K562 (cell line): ENCODE data around the gene MAP3K20. TPM values are rescaled to one million over a fixed set of nuclear protein-coding genes. Genes with fewer than 3 reads are reported as not detected.

Experiments used
- ATAC-seq: fragments of 200-7000 bp; cut with Tn5 transposase; 3 replicates; pipeline ENCODE4 v1.9.1; 2020; ENCODE audit warnings: moderate library complexity
- BruUV-seq: library from RNA; stranded (reverse); fragments of 400-500 nt; replicated peaks from 2 replicates; lab custom pipeline; 2021; lab: Mats Ljungman, UMichigan
- CTCF ChIA-PET: fragments of 300-600 bp; formaldehyde crosslinking; extraction: SDS; loops from one replicate; lab custom pipeline; 2021; ENCODE audit warnings: low intra/inter-chr PET ratio; lab: Yijun Ruan, JAX
- POLR2A ChIA-PET: fragments of 300-600, 350-650 bp; sonication (Branson Sonifier 250); formaldehyde crosslinking; extraction: SDS; loops from one replicate; lab custom pipeline; 2021; ENCODE audit warnings: antibody characterized with exemption, inconsistent platforms; lab: Yijun Ruan, JAX
- DNase-seq, 4 experiments: peaks; one replicate each; pipeline versions ENCODE4 v3.0.0 to v3.0.0-alpha.2; 2011 to 2018; ENCODE audit warnings: low spot score in 3 of 4, mixed read lengths in 3 of 4; ENCODE audit errors: extremely low read depth in 1 of 4
- FAIRE-seq: peaks from 2 replicates; lab custom pipeline; 2011; peaks lifted over from hg19 to GRCh38; lab: Jason Lieb, UNC
- H2AFZ ChIP-seq: 2 replicates; pipeline ENCODE4 v1.6.0; 2011; ENCODE audit warnings: low read depth, low read length, control low read depth, inconsistent platforms
- H3K27ac ChIP-seq: fragments of 200-600 bp; 3 replicates; pipeline ENCODE4 v1.8.0; 2011; ENCODE audit warnings: low read depth, mild to moderate bottlenecking, control low read depth, inconsistent platforms, low read length, moderate library complexity, mixed read lengths; ENCODE audit errors: extremely low read depth
- H3K27me3 ChIP-seq, 2 experiments: fragments of 300-600 bp in 1 of 2; 2 replicates in 1 of 2; 3 replicates in 1 of 2; pipeline versions ENCODE4 v1.6.0 to v1.8.0; 2011; ENCODE audit warnings: inconsistent platforms in 2 of 2, low read length in 2 of 2, mild to moderate bottlenecking in 1 of 2, mixed read lengths in 1 of 2, moderate library complexity in 1 of 2; ENCODE audit not compliant: control insufficient read depth in 2 of 2, insufficient read depth in 2 of 2
- H3K36me3 ChIP-seq: fragments of 300-600 bp; 3 replicates; pipeline ENCODE4 v1.8.0; 2011; ENCODE audit warnings: mild to moderate bottlenecking, low read length, inconsistent platforms; ENCODE audit not compliant: control insufficient read depth, insufficient read depth
- H3K4me1 ChIP-seq, 2 experiments: fragments of 200-600 bp in 1 of 2; replicated peaks in 1 of 2; 2 replicates in 1 of 2; 3 replicates in 1 of 2; pipeline versions ENCODE4 v1.5.1 to v1.8.0; 2011; ENCODE audit warnings: inconsistent platforms in 2 of 2, low read length in 2 of 2, mild to moderate bottlenecking in 1 of 2, mixed read lengths in 1 of 2, moderate library complexity in 1 of 2; ENCODE audit not compliant: control insufficient read depth in 2 of 2, insufficient read depth in 2 of 2
- H3K4me2 ChIP-seq: 2 replicates; pipeline ENCODE4 v1.6.1; 2011; ENCODE audit warnings: low read length, control low read depth, inconsistent platforms, mixed read lengths; ENCODE audit not compliant: insufficient read depth
- H3K4me3 ChIP-seq: fragments of 200-600 bp; sonication (generic), shearing (Covaris generic); 2 replicates; pipeline ENCODE4 v1.5.1; 2016; ENCODE audit warnings: control low read depth, inconsistent platforms
- H3K79me2 ChIP-seq: fragments of 200-600 bp; 3 replicates; pipeline ENCODE4 v1.8.0; 2011; ENCODE audit warnings: low read length, inconsistent platforms; ENCODE audit not compliant: control insufficient read depth, insufficient read depth
- H3K9ac ChIP-seq, 2 experiments: 2 replicates each; pipeline versions ENCODE4 v1.6.0 to v1.6.1; 2011; ENCODE audit warnings: low read depth in 2 of 2, low read length in 2 of 2, control low read depth in 1 of 2, inconsistent platforms in 1 of 2, mild to moderate bottlenecking in 1 of 2, mixed read lengths in 1 of 2; ENCODE audit not compliant: insufficient read depth in 1 of 2
- H3K9me1 ChIP-seq: one replicate; pipeline ENCODE4 v1.6.0; 2011; ENCODE audit warnings: inconsistent platforms, mild to moderate bottlenecking, low read length, moderate library complexity; ENCODE audit not compliant: control insufficient read depth, insufficient read depth
- H3K9me3 ChIP-seq: replicated peaks from 2 replicates; pipeline ENCODE4 v1.5.1; 2011; ENCODE audit warnings: low read depth, low read length, inconsistent platforms; ENCODE audit not compliant: control insufficient read depth, insufficient read depth
- H4K20me1 ChIP-seq: replicated peaks from 2 replicates; pipeline ENCODE4 v1.6.1; 2011; ENCODE audit warnings: low read length, inconsistent platforms, mixed read lengths; ENCODE audit not compliant: control insufficient read depth, insufficient read depth
- CEBPB ChIP-seq: fragments of 450-650 bp; IDR thresholded peaks from 2 replicates; pipeline ENCODE4 v1.6.1; 2016; ENCODE audit warnings: missing genetic modification characterization, missing compliant biosample characterization
- FOSL1 ChIP-seq: fragments of 200-800 bp; sonication (Bioruptor generic); conservative IDR thresholded peaks from 2 replicates; pipeline ENCODE4 v1.6.1; 2016; ENCODE audit warnings: missing genetic modification characterization, missing compliant biosample characterization
- HNRNPLL ChIP-seq: fragments of 200-400 bp; formaldehyde crosslinking; IDR thresholded peaks from 2 replicates; pipeline ENCODE4 v1.6.1; 2017; ENCODE audit warnings: low read length, low read depth, mild to moderate bottlenecking; ENCODE audit not compliant: poor library complexity, severe bottlenecking
- LARP7 ChIP-seq: fragments of 450-650 bp; IDR thresholded peaks from 2 replicates; pipeline ENCODE4 v1.6.1; 2016
- MEIS2 ChIP-seq: fragments of 450-650 bp; IDR thresholded peaks from 2 replicates; pipeline ENCODE4 v1.6.1; 2014; ENCODE audit warnings: mild to moderate bottlenecking; ENCODE audit not compliant: partially characterized antibody
- MYC ChIP-seq, 2 experiments: fragments of 250-450 bp in 1 of 2; sonication (Bioruptor Pico) in 1 of 2; IDR thresholded peaks; 2 replicates each; pipeline versions ENCODE4 v1.5.1 to v1.6.1; 2012 to 2021; ENCODE audit warnings: low read depth in 2 of 2, borderline replicate concordance in 1 of 2, improper control_type of control experiment in 1 of 2, low read length in 1 of 2, mild to moderate bottlenecking in 1 of 2, moderate library complexity in 1 of 2
- NFIC ChIP-seq: fragments of 450-650 bp; IDR thresholded peaks from 2 replicates; pipeline ENCODE4 v1.6.1; 2017; ENCODE audit warnings: mild to moderate bottlenecking, inconsistent platforms
- POLR2H ChIP-seq: IDR thresholded peaks from 2 replicates; pipeline ENCODE4 v1.6.1; 2016; ENCODE audit warnings: missing genetic modification characterization, low read depth, mild to moderate bottlenecking, control low read depth, missing compliant biosample characterization, moderate library complexity
- PTRF ChIP-seq: fragments of 450-650 bp; IDR thresholded peaks from 2 replicates; pipeline ENCODE4 v1.6.1; 2016; ENCODE audit warnings: mild to moderate bottlenecking, missing genetic modification characterization, missing compliant biosample characterization
- RCOR1 ChIP-seq, 2 experiments: IDR thresholded peaks; 2 replicates each; pipeline ENCODE4 v1.6.1; 2012; ENCODE audit warnings: low read depth in 2 of 2, low read length in 2 of 2, borderline replicate concordance in 1 of 2, improper control_type of control experiment in 1 of 2
- SMARCC2 ChIP-seq: fragments of 450-650 bp; IDR thresholded peaks from 2 replicates; pipeline ENCODE4 v1.6.1; 2017; ENCODE audit warnings: antibody characterized with exemption, moderate library complexity, mild to moderate bottlenecking, low read depth
- SOX6 ChIP-seq: fragments of 450-650 bp; IDR thresholded peaks from 2 replicates; pipeline ENCODE4 v1.6.1; 2014; ENCODE audit warnings: mild to moderate bottlenecking
- SREBF1 ChIP-seq: fragments of 150-350 bp; IDR thresholded peaks from 2 replicates; pipeline ENCODE4 v1.6.1; 2014; ENCODE audit warnings: antibody characterized with exemption, low read depth, low read length, borderline replicate concordance
- TEAD4 ChIP-seq, 2 experiments: sonication (generic) in 1 of 2; formaldehyde crosslinking in 1 of 2; IDR thresholded peaks; 2 replicates each; pipeline versions ENCODE4 v1.6.1 to v1.8.0; 2012 to 2022; ENCODE audit warnings: borderline replicate concordance in 1 of 2, inconsistent platforms in 1 of 2, low read length in 1 of 2, mild to moderate bottlenecking in 1 of 2, missing genetic modification reagents in 1 of 2
- VEZF1 ChIP-seq: fragments of 200-800 bp; sonication (Bioruptor generic); IDR thresholded peaks from 2 replicates; pipeline ENCODE4 v1.6.1; 2017; ENCODE audit warnings: missing genetic modification characterization, missing compliant biosample characterization
- ZBTB33 ChIP-seq: sonication (generic); formaldehyde crosslinking; IDR thresholded peaks from 2 replicates; pipeline ENCODE4 v1.8.1; 2023; ENCODE audit warnings: mild to moderate bottlenecking, missing genetic modification reagents
- ZNF134 ChIP-seq: fragments of 250-450 bp; sonication (Bioruptor Pico); conservative IDR thresholded peaks from 2 replicates; pipeline ENCODE4 v1.4.0; 2020
- ZNF589 ChIP-seq: fragments of 200-800 bp; sonication (Bioruptor generic); IDR thresholded peaks from 2 replicates; pipeline ENCODE4 v1.6.1; 2016; ENCODE audit warnings: low read depth, missing genetic modification characterization, missing compliant biosample characterization
- WGBS: fragments of 100-300 bp; shearing (Covaris generic); methylation state at CpG from one replicate; pipeline ENCODE4 v1.1.6; 2016; ENCODE audit warnings: low coverage, mixed read lengths; ENCODE audit not compliant: insufficient coverage; ENCODE audit errors: missing lambda C conversion rate; 5-methylcytosine and 5-hydroxymethylcytosine counted together
- in situ Hi-C: fragments of 300-500 bp; cut with MboI; formaldehyde crosslinking; loops from 4 replicates; pipeline ENCODE4 v1.15.0; 2018; ENCODE audit warnings: inconsistent platforms, mixed read lengths
- intact Hi-C: fragments of 100-400 bp; cut with micrococcal nuclease; formaldehyde crosslinking; loops from 2 replicates; pipeline ENCODE4 v1.14.2; 2022
- polyA plus RNA-seq, 8 experiments: library from polyadenylated mRNA; depleted of rRNA in 4 of 8; stranded (reverse) in 5 of 8; unstranded in 3 of 8; fragments of >200 nt; fragmentation: Nextera tagmentation in 2 of 8; fragmentation: Illumina TruSeq in 1 of 8; extraction: Ambion mirVana in 2 of 8; extraction: Trizol in 1 of 8; gene quantifications; 2 replicates each; pipeline versions ENCODE4 v1.2.1 to v1.2.3, GENCODE V29; 2011 to 2014; ENCODE audit warnings: inconsistent platforms in 1 of 8, missing spikeins in 1 of 8
- total RNA-seq, 7 experiments: library from RNA; depleted of rRNA in 6 of 7; stranded (reverse); fragments of >200 nt in 6 of 7; fragmentation: Illumina TruSeq in 2 of 7; extraction: Trizol in 2 of 7; gene quantifications; 2 replicates each; pipeline versions ENCODE4 v1.2.1 to v1.2.3, GENCODE V29; 2011 to 2021; ENCODE audit warnings: low replicate concordance in 1 of 7

Gene MAP3K20
- total and polyA plus RNA-seq, 9 of the 15 experiments (the other 6 are each of a cell fraction or from before 2014, with no cell fraction given), result 9.8 to 34.2 (median 27.3) TPM

- Histone ChIP-seq H3K4me2 (no peak overlapping the region), H3K9me3 (no peaks in the 10 kb centered on the region), H3K27ac (no peak overlapping the region), H3K27me3 (peaks cover 9 to 20% of the 10 kb centered on the region in 2 experiments; a peak in 4 of 5 replicates), H3K4me3 (no peak overlapping the region), H3K9me1 (no peaks in the 10 kb centered on the region), H3K79me2 (no peaks in the 10 kb centered on the region), H2AFZ (no peak overlapping the region), H4K20me1 (no peaks in the 10 kb centered on the region), H3K4me1 (no peaks in the 10 kb centered on the region; a peak in 2 of 5 replicates), H3K9ac (no peak overlapping the region), H3K36me3 (no peaks in the 10 kb centered on the region)
- WGBS, result 0% methylated on average over 4 of the region's 4 CpGs
- no TSS peak for BruUV-seq
- no peak for FAIRE-seq
- DNase-seq, result peak in 3 of 4 experiments; percentile 22 to 37 (median 29)
- in situ Hi-C loops (no loop called here), intact Hi-C loops (no loop called here)
- CTCF ChIA-PET, result no interaction called here
- ATAC-seq, result peak; percentile 72
- POLR2A ChIA-PET, result interaction anchor here (0.9 to 1.4 kb wide), 3 partner anchors 9 to 24 kb away, joined by 3 to 5 read pairs (median 3); no protein-coding TSS in a partner anchor
- TF ChIP-seq FOSL1 (tag), result peak; percentile 100
- TF ChIP-seq VEZF1 (CRISPR knock-in tag), result peak; percentile 30; the same call in 1 of the 2 replicates
- no peak for TF ChIP-seq ZNF134 (CRISPR knock-in tag)
- peak; percentile 77; the same call in 1 of the 2 replicates for TF ChIP-seq ZNF589 (CRISPR knock-in tag)
- 0 out of 2 replicates have a peak, but pooled peaks have one; percentile 21 for TF ChIP-seq PTRF (tag)
- TF ChIP-seq SOX6, result peak; percentile 82
- TF ChIP-seq CEBPB (tag), result peak; percentile 93
- no peak for TF ChIP-seq LARP7
- TF ChIP-seq ZBTB33, result no peak
- TF ChIP-seq SREBF1, result no peak
- 0 out of 2 replicates have a peak, but pooled peaks have one; percentile 25 for TF ChIP-seq TEAD4 (IDR thresholded peaks at IDR 0.05; ENCODE audit: low read length)
- no peak for TF ChIP-seq TEAD4 (CRISPR knock-in tag; IDR thresholded peaks at IDR 0.05; ENCODE audit: borderline replicate concordance)
- peak; percentile 55; the same call in 1 of the 2 replicates for TF ChIP-seq POLR2H (tag)
- peak; percentile 84 for TF ChIP-seq SMARCC2
- peak; percentile 32 for TF ChIP-seq MEIS2
- peak; percentile 74 for TF ChIP-seq NFIC
- TF ChIP-seq HNRNPLL, result no peak
- TF ChIP-seq RCOR1 (IDR thresholded peaks at IDR 0.05; ENCODE audit: borderline replicate concordance in 1 of 2, low read depth in 2 of 2, low read length in 2 of 2), result 0 out of 4 replicates have a peak, but pooled peaks of 1 of the 2 experiments have one; percentile 5
- no peak for TF ChIP-seq MYC (IDR thresholded peaks at IDR 0.05; ENCODE audit: low read depth, low read length)
- no peak for TF ChIP-seq MYC (CRISPR knock-in tag; IDR thresholded peaks at IDR 0.05; ENCODE audit: borderline replicate concordance, low read depth)
Observed at GRCh38 chr2:173048897-173049661, 26.6 kb upstream of the MAP3K20 start.
